GM20000 (cell line): ENCODE results near the gene SMYD3.

Source experiments
- DNase-seq: peaks from one replicate; pipeline ENCODE4 v3.0.0; 2012; ENCODE audit warnings: low spot score
- CTCF ChIP-seq: IDR thresholded peaks from 2 replicates; pipeline ENCODE4 v1.5.1; 2012; ENCODE audit warnings: mild to moderate bottlenecking, control low read depth; ENCODE audit errors: extremely low read depth, missing control alignments

Gene SMYD3

GRCh38 chr1:246203180-246203579 is 303.9 kb downstream of the SMYD3 start:
- no peak for TF ChIP-seq CTCF
- DNase-seq: no peak

- no peak for DNase-seq
- TF ChIP-seq CTCF: no peak
These were observed 306.3 kb downstream of the SMYD3 start for GRCh38 chr1:246200738-246201137.

GRCh38 chr1:246200225-246200624 is 306.9 kb downstream of the SMYD3 start:
- TF ChIP-seq CTCF: no peak
- DNase-seq: no peak

- DNase-seq: no peak
- TF ChIP-seq CTCF: no peak
These were observed 307.9 kb downstream of the SMYD3 start for GRCh38 chr1:246199086-246199645.

GRCh38 chr1:246198115-246198816 is 308.8 kb downstream of the SMYD3 start:
- no peak for TF ChIP-seq CTCF
- DNase-seq: no peak

- DNase-seq: no peak
- no peak for TF ChIP-seq CTCF
These were observed 310.0 kb downstream of the SMYD3 start for GRCh38 chr1:246197076-246197475.

- TF ChIP-seq CTCF: no peak
These were observed 311.8 kb downstream of the SMYD3 start for GRCh38 chr1:246195296-246195695.

More at GRCh38 chr1:246195296-246195695, 311.8 kb downstream of the SMYD3 start:
- no peak for DNase-seq
